HUES64 (cell line): ENCODE measurements around the gene CYSTM1.

Experiments used
- H3K27ac ChIP-seq: 2 replicates; pipeline ENCODE4 v1.7.0; 2013; ENCODE audit warnings: low read depth, low read length, inconsistent platforms
- H3K27me3 ChIP-seq: 2 replicates; pipeline ENCODE4 v1.6.1; 2013; ENCODE audit warnings: mild to moderate bottlenecking, low read length; ENCODE audit not compliant: insufficient read depth
- H3K36me3 ChIP-seq: 2 replicates; pipeline ENCODE4 v1.6.1; 2013; ENCODE audit warnings: mild to moderate bottlenecking, low read length; ENCODE audit not compliant: insufficient read depth
- H3K4me1 ChIP-seq: 2 replicates; pipeline ENCODE4 v1.6.1; 2013; ENCODE audit warnings: mild to moderate bottlenecking, low read length, moderate library complexity; ENCODE audit not compliant: insufficient read depth
- H3K4me3 ChIP-seq: 2 replicates; pipeline ENCODE4 v1.5.1; 2013; ENCODE audit warnings: mild to moderate bottlenecking, low read length, moderate library complexity
- H3K9ac ChIP-seq: 2 replicates; pipeline ENCODE4 v1.6.1; 2013; ENCODE audit warnings: mild to moderate bottlenecking, low read depth, low read length
- H3K9me3 ChIP-seq: 2 replicates; pipeline ENCODE4 v1.6.1; 2013; ENCODE audit warnings: low read depth, low read length; ENCODE audit not compliant: insufficient read depth
- WGBS: fragments of 150-250, 120-280 bp; methylation state at CpG from one replicate; pipeline ENCODE4 v1.1.7; 2013; ENCODE audit warnings: missing lambda C conversion rate; 5-methylcytosine and 5-hydroxymethylcytosine counted together

CYSTM1 gene

GRCh38 chr5:140260089-140260656 is 85.2 kb downstream of the CYSTM1 start:
- WGBS: 100% methylated on average over 1 of the region's 2 CpGs
- H3K27ac ChIP-seq: no peak overlapping the region

GRCh38 chr5:140261403-140262171 is 86.6 kb downstream of the CYSTM1 start:
- H3K36me3 ChIP-seq: peaks cover 7% of the 10 kb centered on the region; the same call in 1 of the 2 replicates
- H3K27ac ChIP-seq: no peak overlapping the region
- no peak overlapping the region for H3K4me3 ChIP-seq
- no peaks in the 10 kb centered on the region for H3K27me3 ChIP-seq
- no peaks in the 10 kb centered on the region; the same call in 1 of the 2 replicates for H3K9me3 ChIP-seq
- WGBS: 80% methylated on average over 8 of the region's 8 CpGs
- H3K9ac ChIP-seq: no peak overlapping the region
- peaks cover 18% of the 10 kb centered on the region for H3K4me1 ChIP-seq

More at GRCh38 chr5:140260089-140260656, 85.2 kb downstream of the CYSTM1 start:
- H3K4me3 ChIP-seq: no peak overlapping the region
- H3K36me3 ChIP-seq: peaks cover 7% of the 10 kb centered on the region; the same call in 1 of the 2 replicates
- no peaks in the 10 kb centered on the region; the same call in 1 of the 2 replicates for H3K9me3 ChIP-seq
- no peak overlapping the region for H3K9ac ChIP-seq
- H3K4me1 ChIP-seq: peaks cover 18% of the 10 kb centered on the region
- no peaks in the 10 kb centered on the region for H3K27me3 ChIP-seq

- 90% methylated on average over 2 of the region's 3 CpGs for WGBS
- no peak overlapping the region for H3K27ac ChIP-seq
- no peaks in the 10 kb centered on the region for H3K27me3 ChIP-seq
- peaks cover 7% of the 10 kb centered on the region; the same call in 1 of the 2 replicates for H3K36me3 ChIP-seq
- no peaks in the 10 kb centered on the region; the same call in 1 of the 2 replicates for H3K9me3 ChIP-seq
- no peak overlapping the region for H3K4me3 ChIP-seq
- peaks cover 18% of the 10 kb centered on the region for H3K4me1 ChIP-seq
- no peak overlapping the region for H3K9ac ChIP-seq
Measured at GRCh38 chr5:140262221-140262620, 87.2 kb downstream of the CYSTM1 start.

GRCh38 chr5:140262839-140263238 is 87.9 kb downstream of the CYSTM1 start:
- H3K27me3 ChIP-seq: no peaks in the 10 kb centered on the region
- H3K27ac ChIP-seq: no peak overlapping the region
- peaks cover 22% of the 10 kb centered on the region for H3K4me1 ChIP-seq
- peaks cover 7% of the 10 kb centered on the region; the same call in 1 of the 2 replicates for H3K36me3 ChIP-seq
- no peaks in the 10 kb centered on the region; the same call in 1 of the 2 replicates for H3K9me3 ChIP-seq
- WGBS: 97% methylated on average over 3 of the region's 3 CpGs
- H3K4me3 ChIP-seq: no peak overlapping the region
- H3K9ac ChIP-seq: no peak overlapping the region

GRCh38 chr5:140265845-140266244 is 90.9 kb downstream of the CYSTM1 start:
- no CpG with 5 or more reads among the region's 1 CpG for WGBS
- no peaks in the 10 kb centered on the region for H3K9me3 ChIP-seq
- no peaks in the 10 kb centered on the region for H3K27me3 ChIP-seq
- H3K9ac ChIP-seq: no peak overlapping the region
- H3K4me3 ChIP-seq: no peak overlapping the region
- H3K36me3 ChIP-seq: 0 out of 2 replicates have a peak, but pooled peaks cover 3% of the 10 kb centered on the region
- no peak overlapping the region for H3K27ac ChIP-seq
- peaks cover 12% of the 10 kb centered on the region; the same call in 1 of the 2 replicates for H3K4me1 ChIP-seq

GRCh38 chr5:140266471-140267200 is 91.6 kb downstream of the CYSTM1 start:
- 98% methylated on average over 6 of the region's 6 CpGs for WGBS
- H3K9me3 ChIP-seq: no peaks in the 10 kb centered on the region
- H3K36me3 ChIP-seq: 0 out of 2 replicates have a peak, but pooled peaks cover 3% of the 10 kb centered on the region
- H3K4me1 ChIP-seq: peaks cover 7% of the 10 kb centered on the region; the same call in 1 of the 2 replicates
- no peak overlapping the region for H3K9ac ChIP-seq
- H3K4me3 ChIP-seq: no peak overlapping the region
- H3K27ac ChIP-seq: no peak overlapping the region
- H3K27me3 ChIP-seq: no peaks in the 10 kb centered on the region

- Histone ChIP-seq H3K27ac (no peak overlapping the region), H3K36me3 (0 out of 2 replicates have a peak, but pooled peaks cover 3% of the 10 kb centered on the region), H3K27me3 (no peaks in the 10 kb centered on the region), H3K9me3 (no peaks in the 10 kb centered on the region), H3K9ac (no peak overlapping the region), H3K4me1 (peaks cover 7% of the 10 kb centered on the region; the same call in 1 of the 2 replicates), H3K4me3 (no peak overlapping the region)
- WGBS: 84% methylated on average over 2 of the region's 3 CpGs
Measured at GRCh38 chr5:140267201-140267540, 92.2 kb downstream of the CYSTM1 start.

GRCh38 chr5:140267559-140268018 is 92.6 kb downstream of the CYSTM1 start:
- no peaks in the 10 kb centered on the region for H3K36me3 ChIP-seq
- H3K9me3 ChIP-seq: no peaks in the 10 kb centered on the region
- no peak overlapping the region for H3K27ac ChIP-seq
- WGBS: 87% methylated on average over 9 of the region's 9 CpGs
- no peaks in the 10 kb centered on the region for H3K27me3 ChIP-seq
- H3K4me1 ChIP-seq: peaks cover 7% of the 10 kb centered on the region; the same call in 1 of the 2 replicates
- H3K9ac ChIP-seq: no peak overlapping the region
- no peak overlapping the region for H3K4me3 ChIP-seq

GRCh38 chr5:140270008-140270407 is 95.0 kb downstream of the CYSTM1 start:
- Histone ChIP-seq H3K4me1 (peaks cover 7% of the 10 kb centered on the region; the same call in 1 of the 2 replicates), H3K4me3 (no peak overlapping the region), H3K9ac (no peak overlapping the region), H3K27me3 (no peaks in the 10 kb centered on the region), H3K36me3 (peaks cover 9% of the 10 kb centered on the region), H3K9me3 (no peaks in the 10 kb centered on the region), H3K27ac (no peak overlapping the region)

GRCh38 chr5:140273401-140273877 is 98.5 kb downstream of the CYSTM1 start:
- no peak overlapping the region for H3K27ac ChIP-seq
- H3K9ac ChIP-seq: no peak overlapping the region
- H3K9me3 ChIP-seq: no peaks in the 10 kb centered on the region
- no peaks in the 10 kb centered on the region for H3K4me1 ChIP-seq
- peaks cover 10% of the 10 kb centered on the region for H3K36me3 ChIP-seq
- 97% methylated on average over 6 of the region's 6 CpGs for WGBS
- H3K27me3 ChIP-seq: no peaks in the 10 kb centered on the region
- H3K4me3 ChIP-seq: no peak overlapping the region

GRCh38 chr5:140275837-140276236 is 100.8 kb downstream of the CYSTM1 start:
- no peak overlapping the region for H3K4me3 ChIP-seq
- no peaks in the 10 kb centered on the region for H3K27me3 ChIP-seq

More at GRCh38 chr5:140275837-140276236, 100.8 kb downstream of the CYSTM1 start:
- Histone ChIP-seq H3K9ac (no peak overlapping the region), H3K36me3 (peaks cover 27% of the 10 kb centered on the region), H3K9me3 (no peaks in the 10 kb centered on the region), H3K27ac (no peak overlapping the region), H3K4me1 (no peaks in the 10 kb centered on the region)
